Ovary (tissue), 3 donors: ENCODE results near the gene SCTR.

ENCODE experiments used
- POLR2A ChIP-seq: fragments of 450-650 bp; IDR thresholded peaks from one replicate; pipeline ENCODE4 v1.6.1; 2017; ENCODE audit warnings: antibody characterized with exemption, mild to moderate bottlenecking, moderate library complexity
- TF ChIP-seq, protein P1 (sequence below), 3 donors: fragments of 450-650 bp in 2 of 3; fragments of 200-600 bp in 1 of 3; IDR thresholded peaks; one replicate each; pipeline versions ENCODE4 v1.5.1 to v1.8.0; 2016 to 2022; ENCODE audit warnings: antibody characterized with exemption in 3 of 3, mild to moderate bottlenecking in 1 of 3
- donor health status: DM: no; HTN: no; CAD: no.

DNA sequence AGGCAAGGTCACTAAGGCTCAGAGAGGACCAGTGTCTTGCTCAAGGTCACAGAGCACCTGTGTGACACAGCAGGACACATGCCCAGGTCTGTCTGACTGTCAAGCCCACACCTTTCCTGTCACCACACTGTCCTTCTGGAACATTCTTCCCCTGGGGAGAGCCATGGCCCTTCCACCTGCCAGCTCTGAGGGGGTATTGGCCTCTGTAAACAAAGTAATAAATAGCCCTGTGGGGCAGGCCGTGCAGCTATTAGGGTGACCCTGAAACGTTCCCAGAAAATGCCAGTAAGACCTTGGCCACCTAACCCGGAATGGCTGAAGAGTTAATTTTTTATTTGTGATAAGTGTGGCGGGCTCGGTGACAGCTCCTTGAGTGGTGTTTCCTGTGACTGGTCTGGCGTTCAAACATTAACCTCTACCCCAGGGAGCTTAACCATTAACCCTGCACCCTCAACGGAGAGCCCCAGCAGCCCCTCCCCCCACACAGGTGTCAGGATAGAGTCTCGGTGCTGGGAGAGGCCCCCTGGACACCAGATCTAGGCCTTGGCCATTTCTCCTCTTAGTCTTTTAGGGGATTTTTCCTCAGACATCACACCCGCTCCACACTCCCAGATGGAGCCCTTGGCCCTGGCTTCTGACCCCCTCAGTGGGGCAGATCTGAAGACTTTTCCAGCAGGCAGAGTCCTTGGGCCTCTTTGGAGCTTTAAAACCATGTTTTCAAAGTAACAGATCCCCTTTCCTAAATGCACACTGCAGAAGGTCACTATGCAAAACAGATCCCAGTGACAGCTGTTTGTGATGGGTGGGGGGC lies 36.6 kb downstream of the SCTR start:
- TF ChIP-seq, protein P1, sequence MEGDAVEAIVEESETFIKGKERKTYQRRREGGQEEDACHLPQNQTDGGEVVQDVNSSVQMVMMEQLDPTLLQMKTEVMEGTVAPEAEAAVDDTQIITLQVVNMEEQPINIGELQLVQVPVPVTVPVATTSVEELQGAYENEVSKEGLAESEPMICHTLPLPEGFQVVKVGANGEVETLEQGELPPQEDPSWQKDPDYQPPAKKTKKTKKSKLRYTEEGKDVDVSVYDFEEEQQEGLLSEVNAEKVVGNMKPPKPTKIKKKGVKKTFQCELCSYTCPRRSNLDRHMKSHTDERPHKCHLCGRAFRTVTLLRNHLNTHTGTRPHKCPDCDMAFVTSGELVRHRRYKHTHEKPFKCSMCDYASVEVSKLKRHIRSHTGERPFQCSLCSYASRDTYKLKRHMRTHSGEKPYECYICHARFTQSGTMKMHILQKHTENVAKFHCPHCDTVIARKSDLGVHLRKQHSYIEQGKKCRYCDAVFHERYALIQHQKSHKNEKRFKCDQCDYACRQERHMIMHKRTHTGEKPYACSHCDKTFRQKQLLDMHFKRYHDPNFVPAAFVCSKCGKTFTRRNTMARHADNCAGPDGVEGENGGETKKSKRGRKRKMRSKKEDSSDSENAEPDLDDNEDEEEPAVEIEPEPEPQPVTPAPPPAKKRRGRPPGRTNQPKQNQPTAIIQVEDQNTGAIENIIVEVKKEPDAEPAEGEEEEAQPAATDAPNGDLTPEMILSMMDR (IDR thresholded peaks at IDR 0.05): no peak
- no peak for TF ChIP-seq POLR2A
